Measurements from ENCODE around the gene LRG1. TPM values are rescaled to one million over a fixed set of nuclear protein-coding genes. Genes with fewer than 3 reads are reported as not detected.

Gene LRG1
- total and polyA plus RNA-seq, 2 experiments from 2014 or later = 0.21 to 0.45 TPM

DNA sequence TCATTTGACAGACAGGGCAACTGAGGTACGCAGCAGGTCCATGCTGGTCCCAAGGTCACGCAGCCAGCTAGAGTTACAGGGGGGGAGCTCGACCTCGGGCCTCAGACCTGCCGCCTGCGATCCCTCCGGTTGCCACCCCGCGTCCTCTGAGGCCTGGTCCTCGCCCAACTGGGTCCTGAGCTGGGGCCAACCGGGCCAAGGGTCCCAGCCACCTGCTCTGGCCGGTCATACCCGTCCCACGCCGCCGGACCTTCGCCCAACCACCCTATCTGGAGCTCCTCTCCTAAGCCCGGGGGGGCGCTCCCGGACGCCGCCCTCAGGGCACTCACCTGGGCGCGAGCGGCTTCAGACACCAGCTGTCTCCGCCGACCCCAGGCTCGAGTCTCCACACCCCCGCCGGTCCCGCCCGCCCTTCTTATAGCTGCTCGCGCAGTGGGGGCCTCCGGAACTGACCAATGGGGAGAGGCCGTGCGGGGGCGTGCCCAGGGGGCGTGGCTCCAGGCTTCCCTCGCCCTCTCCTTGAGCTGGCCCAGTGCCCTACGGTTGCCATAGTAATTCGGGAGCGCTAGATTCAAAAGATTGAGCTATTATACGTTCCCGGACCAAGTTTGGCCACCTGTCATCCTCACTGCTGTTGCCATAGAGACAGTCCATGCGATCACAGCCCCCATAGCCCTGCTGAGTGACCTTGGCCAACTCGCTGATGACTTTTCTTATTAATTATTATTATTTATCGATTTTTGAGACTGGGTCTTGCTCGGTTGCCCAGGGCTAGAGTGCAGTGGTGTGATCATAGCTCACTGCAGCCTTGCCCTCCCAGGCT is 4.8 kb downstream of the LRG1 start, which contains the start of gene PLIN5:
TSS of gene PLIN5 (minus strand) at position 389 of the 823 bp plus-strand sequence. CDS start 1,150 bp downstream, outside the sequence.
- TF ChIP-seq STAT1 (IDR thresholded peaks at IDR 0.05; ENCODE audit: unreplicated experiment) (no peak), POLR2AphosphoS5 (IDR thresholded peaks at IDR 0.05; ENCODE audit: low read depth) (peak; percentile 53; the same call in 1 of the 2 replicates), CREB1 (CRISPR knock-in tag; IDR thresholded peaks at IDR 0.05; ENCODE audit: low read depth) (0 out of 2 replicates have a peak, but pooled peaks have one; percentile 19)
- TF ChIP-seq, protein P1, sequence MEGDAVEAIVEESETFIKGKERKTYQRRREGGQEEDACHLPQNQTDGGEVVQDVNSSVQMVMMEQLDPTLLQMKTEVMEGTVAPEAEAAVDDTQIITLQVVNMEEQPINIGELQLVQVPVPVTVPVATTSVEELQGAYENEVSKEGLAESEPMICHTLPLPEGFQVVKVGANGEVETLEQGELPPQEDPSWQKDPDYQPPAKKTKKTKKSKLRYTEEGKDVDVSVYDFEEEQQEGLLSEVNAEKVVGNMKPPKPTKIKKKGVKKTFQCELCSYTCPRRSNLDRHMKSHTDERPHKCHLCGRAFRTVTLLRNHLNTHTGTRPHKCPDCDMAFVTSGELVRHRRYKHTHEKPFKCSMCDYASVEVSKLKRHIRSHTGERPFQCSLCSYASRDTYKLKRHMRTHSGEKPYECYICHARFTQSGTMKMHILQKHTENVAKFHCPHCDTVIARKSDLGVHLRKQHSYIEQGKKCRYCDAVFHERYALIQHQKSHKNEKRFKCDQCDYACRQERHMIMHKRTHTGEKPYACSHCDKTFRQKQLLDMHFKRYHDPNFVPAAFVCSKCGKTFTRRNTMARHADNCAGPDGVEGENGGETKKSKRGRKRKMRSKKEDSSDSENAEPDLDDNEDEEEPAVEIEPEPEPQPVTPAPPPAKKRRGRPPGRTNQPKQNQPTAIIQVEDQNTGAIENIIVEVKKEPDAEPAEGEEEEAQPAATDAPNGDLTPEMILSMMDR (conservative IDR thresholded peaks at IDR 0.05; ENCODE audit: low read depth in 2 of 2) = no peak
- Mint-ChIP-seq H3K27ac (no peak within 1 kb of the TSS; the same call in 1 of the 2 replicates), H3K4me1 (peaks cover 5% of the 10 kb centered on the region), H3K36me3 (ENCODE audit: low read depth) (no peaks in the 10 kb centered on the region), H3K27me3 (ENCODE audit: insufficient read depth, low read depth, poor library complexity) (peaks cover 20% of the 10 kb centered on the region), H3K9me3 (no peaks in the 10 kb centered on the region; the same call in 2 of the 3 replicates), H3K4me3 (peak within 1 kb of the TSS; percentile 63)
- DNase-seq (ENCODE audit: low spot score) = peak; percentile 96
- Histone ChIP-seq H3K27me3 (ENCODE audit: insufficient read depth) (peaks cover 17% of the 10 kb centered on the region), H2AFZ (no peak within 1 kb of the TSS; the same call in 1 of the 2 replicates), H3K4me1 (ENCODE audit: insufficient read depth) (no peaks in the 10 kb centered on the region; the same call in 1 of the 2 replicates), H3K27ac (ENCODE audit: low read depth) (no peak within 1 kb of the TSS), H3K4me3 (peak within 1 kb of the TSS; percentile 54), H3K36me3 (ENCODE audit: insufficient read depth) (no peaks in the 10 kb centered on the region), H4K20me1 (replicated peaks; ENCODE audit: insufficient read depth) (no peaks in the 10 kb centered on the region; the same call in 1 of the 2 replicates), H3F3A (replicated peaks; ENCODE audit: low read depth) (peaks cover 6% of the 10 kb centered on the region; the same call in 1 of the 2 replicates), H3K4me2 (peak within 1 kb of the TSS; percentile 78), H3K9me2 (ENCODE audit: insufficient read depth) (no peaks in the 10 kb centered on the region), H3K79me2 (replicated peaks; ENCODE audit: insufficient read depth) (no peaks in the 10 kb centered on the region)
- peak; percentile 91 for ATAC-seq

DNA sequence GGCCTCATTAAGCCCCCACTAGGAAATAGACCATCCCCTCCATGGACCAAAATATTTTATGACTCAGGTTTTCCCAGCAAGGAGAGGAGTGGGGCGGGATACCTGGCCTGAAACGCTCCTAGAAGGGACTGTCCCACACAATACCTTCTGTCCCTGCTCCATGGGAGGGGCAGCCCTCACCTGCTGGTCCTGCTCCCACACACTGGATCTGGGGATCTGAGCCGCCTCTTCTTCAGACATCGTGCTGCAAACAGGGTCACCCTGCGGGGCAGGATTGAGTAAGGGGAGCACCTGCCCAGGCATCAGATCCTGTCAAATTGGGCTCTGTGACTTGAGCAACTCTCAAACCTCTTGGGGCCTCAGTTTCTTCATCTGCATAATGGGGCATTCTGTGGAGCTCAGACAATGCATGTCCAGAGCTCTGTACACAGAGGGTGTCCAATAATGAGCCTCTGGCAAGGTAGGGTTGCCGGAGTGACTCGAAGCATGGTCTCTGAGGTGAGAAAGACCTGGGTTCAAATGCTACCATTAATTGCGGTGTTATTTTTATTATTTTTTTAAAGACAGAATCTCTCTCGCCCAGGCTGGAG is 5.9 kb downstream of the LRG1 start:
- H3K27me3 ChIP-seq (ENCODE audit: insufficient read depth) = peaks cover 17% of the 10 kb centered on the region
- no peak for ATAC-seq
- no peaks in the 10 kb centered on the region; the same call in 2 of the 3 replicates for H3K4me1 Mint-ChIP-seq
- H3K27ac Mint-ChIP-seq = no peak overlapping the region
- no peak overlapping the region for H3K4me3 Mint-ChIP-seq
- no peaks in the 10 kb centered on the region for H3K9me2 ChIP-seq (ENCODE audit: insufficient read depth)
- TF ChIP-seq NANOG (IDR thresholded peaks at IDR 0.05; ENCODE audit: borderline replicate concordance) = no peak
- TF ChIP-seq, protein P2, sequence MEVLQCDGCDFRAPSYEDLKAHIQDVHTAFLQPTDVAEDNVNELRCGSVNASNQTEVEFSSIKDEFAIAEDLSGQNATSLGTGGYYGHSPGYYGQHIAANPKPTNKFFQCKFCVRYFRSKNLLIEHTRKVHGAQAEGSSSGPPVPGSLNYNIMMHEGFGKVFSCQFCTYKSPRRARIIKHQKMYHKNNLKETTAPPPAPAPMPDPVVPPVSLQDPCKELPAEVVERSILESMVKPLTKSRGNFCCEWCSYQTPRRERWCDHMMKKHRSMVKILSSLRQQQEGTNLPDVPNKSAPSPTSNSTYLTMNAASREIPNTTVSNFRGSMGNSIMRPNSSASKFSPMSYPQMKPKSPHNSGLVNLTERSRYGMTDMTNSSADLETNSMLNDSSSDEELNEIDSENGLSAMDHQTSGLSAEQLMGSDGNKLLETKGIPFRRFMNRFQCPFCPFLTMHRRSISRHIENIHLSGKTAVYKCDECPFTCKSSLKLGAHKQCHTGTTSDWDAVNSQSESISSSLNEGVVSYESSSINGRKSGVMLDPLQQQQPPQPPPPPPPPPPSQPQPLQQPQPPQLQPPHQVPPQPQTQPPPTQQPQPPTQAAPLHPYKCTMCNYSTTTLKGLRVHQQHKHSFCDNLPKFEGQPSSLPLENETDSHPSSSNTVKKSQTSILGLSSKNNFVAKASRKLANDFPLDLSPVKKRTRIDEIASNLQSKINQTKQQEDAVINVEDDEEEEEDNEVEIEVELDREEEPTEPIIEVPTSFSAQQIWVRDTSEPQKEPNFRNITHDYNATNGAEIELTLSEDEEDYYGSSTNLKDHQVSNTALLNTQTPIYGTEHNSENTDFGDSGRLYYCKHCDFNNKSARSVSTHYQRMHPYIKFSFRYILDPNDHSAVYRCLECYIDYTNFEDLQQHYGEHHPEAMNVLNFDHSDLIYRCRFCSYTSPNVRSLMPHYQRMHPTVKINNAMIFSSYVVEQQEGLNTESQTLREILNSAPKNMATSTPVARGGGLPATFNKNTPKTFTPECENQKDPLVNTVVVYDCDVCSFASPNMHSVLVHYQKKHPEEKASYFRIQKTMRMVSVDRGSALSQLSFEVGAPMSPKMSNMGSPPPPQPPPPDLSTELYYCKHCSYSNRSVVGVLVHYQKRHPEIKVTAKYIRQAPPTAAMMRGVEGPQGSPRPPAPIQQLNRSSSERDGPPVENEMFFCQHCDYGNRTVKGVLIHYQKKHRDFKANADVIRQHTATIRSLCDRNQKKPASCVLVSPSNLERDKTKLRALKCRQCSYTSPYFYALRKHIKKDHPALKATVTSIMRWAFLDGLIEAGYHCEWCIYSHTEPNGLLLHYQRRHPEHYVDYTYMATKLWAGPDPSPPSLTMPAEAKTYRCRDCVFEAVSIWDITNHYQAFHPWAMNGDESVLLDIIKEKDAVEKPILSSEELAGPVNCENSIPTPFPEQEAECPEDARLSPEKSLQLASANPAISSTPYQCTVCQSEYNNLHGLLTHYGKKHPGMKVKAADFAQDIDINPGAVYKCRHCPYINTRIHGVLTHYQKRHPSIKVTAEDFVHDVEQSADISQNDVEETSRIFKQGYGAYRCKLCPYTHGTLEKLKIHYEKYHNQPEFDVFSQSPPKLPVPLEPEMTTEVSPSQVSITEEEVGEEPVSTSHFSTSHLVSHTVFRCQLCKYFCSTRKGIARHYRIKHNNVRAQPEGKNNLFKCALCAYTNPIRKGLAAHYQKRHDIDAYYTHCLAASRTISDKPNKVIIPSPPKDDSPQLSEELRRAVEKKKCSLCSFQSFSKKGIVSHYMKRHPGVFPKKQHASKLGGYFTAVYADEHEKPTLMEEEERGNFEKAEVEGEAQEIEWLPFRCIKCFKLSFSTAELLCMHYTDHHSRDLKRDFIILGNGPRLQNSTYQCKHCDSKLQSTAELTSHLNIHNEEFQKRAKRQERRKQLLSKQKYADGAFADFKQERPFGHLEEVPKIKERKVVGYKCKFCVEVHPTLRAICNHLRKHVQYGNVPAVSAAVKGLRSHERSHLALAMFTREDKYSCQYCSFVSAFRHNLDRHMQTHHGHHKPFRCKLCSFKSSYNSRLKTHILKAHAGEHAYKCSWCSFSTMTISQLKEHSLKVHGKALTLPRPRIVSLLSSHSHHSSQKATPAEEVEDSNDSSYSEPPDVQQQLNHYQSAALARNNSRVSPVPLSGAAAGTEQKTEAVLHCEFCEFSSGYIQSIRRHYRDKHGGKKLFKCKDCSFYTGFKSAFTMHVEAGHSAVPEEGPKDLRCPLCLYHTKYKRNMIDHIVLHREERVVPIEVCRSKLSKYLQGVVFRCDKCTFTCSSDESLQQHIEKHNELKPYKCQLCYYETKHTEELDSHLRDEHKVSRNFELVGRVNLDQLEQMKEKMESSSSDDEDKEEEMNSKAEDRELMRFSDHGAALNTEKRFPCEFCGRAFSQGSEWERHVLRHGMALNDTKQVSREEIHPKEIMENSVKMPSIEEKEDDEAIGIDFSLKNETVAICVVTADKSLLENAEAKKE (CRISPR knock-in tag; IDR thresholded peaks at IDR 0.05) = no peak
- H3F3A ChIP-seq (replicated peaks; ENCODE audit: low read depth) = peaks cover 6% of the 10 kb centered on the region; the same call in 1 of the 2 replicates
- H2AFZ ChIP-seq = no peak overlapping the region
- H3K4me1 ChIP-seq (ENCODE audit: insufficient read depth) = no peaks in the 10 kb centered on the region; the same call in 1 of the 2 replicates
- H3K79me2 ChIP-seq (replicated peaks; ENCODE audit: insufficient read depth) = no peaks in the 10 kb centered on the region
- H3K4me3 ChIP-seq = no peak overlapping the region
- H3K4me2 ChIP-seq = no peak overlapping the region
- no peaks in the 10 kb centered on the region for H3K9me3 Mint-ChIP-seq
- peaks cover 17% of the 10 kb centered on the region for H3K27me3 Mint-ChIP-seq (ENCODE audit: insufficient read depth, low read depth, poor library complexity)
- DNase-seq (ENCODE audit: low spot score) = no peak
- H4K20me1 ChIP-seq (replicated peaks; ENCODE audit: insufficient read depth) = no peaks in the 10 kb centered on the region; the same call in 1 of the 2 replicates
- no peak overlapping the region for H3K27ac ChIP-seq (ENCODE audit: low read depth)
- no peaks in the 10 kb centered on the region for H3K36me3 ChIP-seq (ENCODE audit: insufficient read depth)
- no peaks in the 10 kb centered on the region for H3K36me3 Mint-ChIP-seq (ENCODE audit: low read depth)

All from GM23338 (cell line).